Calu3 (cell line): ENCODE measurements around the gene RETREG3. TPM values are rescaled to one million over a fixed set of nuclear protein-coding genes. Genes with fewer than 3 reads are reported as not detected.
"Not testable (repeated sequence)": the region's sequence is repeated elsewhere in the genome, so short reads cannot be mapped to it uniquely, and the experiment has no call there.

ENCODE experiments used
- BruUV-seq: library from RNA; stranded (reverse); fragments of 400-500 nt; replicated peaks from 2 replicates; lab custom pipeline; 2021; lab: Mats Ljungman, UMichigan
- CTCF ChIA-PET: fragments of 300-600 bp; sonication (Branson Sonifier 250); formaldehyde crosslinking; loops from one replicate; lab custom pipeline; 2022; ENCODE audit warnings: antibody characterized with exemption; lab: Charles Lee
- DNase-seq: peaks from one replicate; pipeline ENCODE4 v3.0.0; 2022
- H3K27ac Mint-ChIP-seq: one replicate; pipeline ENCODE4 v1.8.0; 2022; ENCODE audit warnings: mixed read lengths; ENCODE audit not compliant: unreplicated experiment
- H3K27me3 Mint-ChIP-seq: one replicate; pipeline ENCODE4 v1.8.0; 2022; ENCODE audit warnings: mixed read lengths; ENCODE audit not compliant: unreplicated experiment
- H3K36me3 Mint-ChIP-seq: one replicate; pipeline ENCODE4 v1.8.0; 2022; ENCODE audit warnings: mild to moderate bottlenecking, moderate library complexity, mixed read lengths; ENCODE audit not compliant: insufficient read depth, unreplicated experiment
- H3K4me1 Mint-ChIP-seq: one replicate; pipeline ENCODE4 v1.8.0; 2022; ENCODE audit warnings: mild to moderate bottlenecking, low read depth, mixed read lengths; ENCODE audit not compliant: unreplicated experiment
- H3K4me3 Mint-ChIP-seq: one replicate; pipeline ENCODE4 v1.8.0; 2022; ENCODE audit warnings: mild to moderate bottlenecking, low read depth, moderate library complexity, mixed read lengths; ENCODE audit not compliant: unreplicated experiment
- H3K9me3 Mint-ChIP-seq: one replicate; pipeline ENCODE4 v1.8.0; 2022; ENCODE audit warnings: low read depth, mixed read lengths; ENCODE audit not compliant: unreplicated experiment
- CTCF ChIP-seq: fragments of 200-600 bp; IDR thresholded peaks from one replicate; pipeline ENCODE4 v1.8.0; 2022; ENCODE audit warnings: antibody characterized with exemption; ENCODE audit not compliant: unreplicated experiment
- intact Hi-C: fragments of 100-400 bp; cut with micrococcal nuclease; formaldehyde crosslinking; loops from one replicate; pipeline ENCODE4 v1.10.0; 2022; ENCODE audit not compliant: unreplicated experiment
- total RNA-seq: library from RNA; stranded (reverse); gene quantifications from 2 replicates; pipeline ENCODE4 v1.2.3, GENCODE V29; 2022

Gene RETREG3
- total RNA-seq, 1 experiment from 2014 or later = 71.2 TPM

- Mint-ChIP-seq H3K4me3 (no peak overlapping the region), H3K27ac (no peak overlapping the region), H3K4me1 (peaks cover 15% of the 10 kb centered on the region), H3K36me3 (no peaks in the 10 kb centered on the region), H3K9me3 (no peaks in the 10 kb centered on the region), H3K27me3 (no peaks in the 10 kb centered on the region)
- no TSS peak for BruUV-seq
- CTCF ChIA-PET = interaction anchor here (0.5 to 1.6 kb wide), 10 partner anchors 37 to 1264 kb away, joined by 3 to 9 read pairs (median 4); partner anchors contain the start of gene PSMC3IP
- TF ChIP-seq CTCF = no peak
- DNase-seq = peak; percentile 55
- intact Hi-C loops = no loop called here
These were observed 14.8 kb upstream of the RETREG3 start for GRCh38 chr17:42623732-42624596.

- Mint-ChIP-seq H3K4me3 (no peak overlapping the region), H3K27me3 (no peaks in the 10 kb centered on the region), H3K27ac (no peak overlapping the region), H3K9me3 (no peaks in the 10 kb centered on the region), H3K4me1 (peaks cover 22% of the 10 kb centered on the region), H3K36me3 (peaks cover 4% of the 10 kb centered on the region)
- intact Hi-C loops = no loop called here
- TF ChIP-seq CTCF = no peak
- CTCF ChIA-PET = interaction anchor here (0.5 to 1.6 kb wide), 8 partner anchors 38 to 1265 kb away, joined by 3 to 9 read pairs (median 4); partner anchors contain the start of gene PSMC3IP
- DNase-seq = no peak
- no TSS peak for BruUV-seq
These were observed 14.1 kb upstream of the RETREG3 start for GRCh38 chr17:42623271-42623670.

GRCh38 chr17:42621987-42622386 lies 12.8 kb upstream of the RETREG3 start:
- DNase-seq, intact Hi-C loops, H3K27me3 Mint-ChIP-seq, CTCF ChIA-PET, H3K4me3 Mint-ChIP-seq, H3K9me3 Mint-ChIP-seq, H3K36me3 Mint-ChIP-seq, H3K27ac Mint-ChIP-seq, BruUV-seq: not testable (repeated sequence)
- H3K4me1 Mint-ChIP-seq = peaks cover 25% of the 10 kb centered on the region

DNA sequence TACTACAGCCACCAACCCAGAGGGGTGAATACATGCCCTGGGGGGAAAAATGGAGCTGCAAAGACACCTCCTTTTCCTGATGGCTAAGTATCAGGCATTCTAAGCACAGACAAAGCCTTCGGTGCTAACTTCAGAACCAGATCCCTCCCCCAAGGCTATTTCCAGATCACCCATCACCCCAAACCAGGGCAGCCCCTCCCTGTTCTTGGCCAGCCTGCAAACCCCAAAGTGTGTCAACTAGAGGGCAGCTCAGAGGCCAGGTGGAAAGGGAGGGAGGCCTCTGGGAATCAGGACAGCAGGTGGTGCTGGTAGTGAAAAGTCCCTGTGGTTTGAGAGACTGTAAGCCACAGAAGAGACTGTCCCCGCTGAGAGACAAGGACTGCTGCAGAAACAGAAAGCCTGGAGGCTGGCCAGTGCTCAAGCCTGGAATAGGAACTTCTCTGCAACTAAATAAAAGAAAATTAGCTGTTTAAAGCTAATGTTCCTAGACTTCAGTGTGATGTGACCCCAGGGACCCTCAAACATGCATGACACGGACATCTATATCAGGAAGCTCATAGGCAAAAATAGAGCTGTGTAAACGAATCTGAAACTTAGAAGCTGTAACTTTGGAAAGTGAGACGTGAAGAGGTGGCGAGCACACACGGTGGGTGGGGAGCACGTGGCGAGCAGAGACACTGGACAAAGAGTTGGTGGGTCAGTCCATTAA lies 9.4 kb upstream of the RETREG3 start:
- TF ChIP-seq CTCF = peak; percentile 49
- no TSS peak for BruUV-seq
- Mint-ChIP-seq H3K27ac (no peak overlapping the region), H3K4me3 (no peak overlapping the region), H3K9me3 (no peaks in the 10 kb centered on the region), H3K4me1 (peaks cover 15% of the 10 kb centered on the region), H3K27me3 (no peaks in the 10 kb centered on the region), H3K36me3 (peaks cover 22% of the 10 kb centered on the region)
- CTCF ChIA-PET = interaction anchor here (0.6 to 2.5 kb wide), 15 partner anchors 10 to 205 kb away, joined by 3 to 16 read pairs (median 5); partner anchors contain the start of genes BECN1, CNTNAP1, PLEKHH3 and PSMC3IP
- peak; percentile 78 for DNase-seq
- intact Hi-C loops = no loop called here
